Progenitor cell of endocrine pancreas (in vitro differentiated cells): Measurements from ENCODE around the gene IMPG2. TPM values are rescaled to one million over a fixed set of nuclear protein-coding genes. Genes with fewer than 3 reads are reported as not detected.

Source experiments
- DNase-seq: peaks from one replicate; pipeline ENCODE4 v3.0.0; 2021; ENCODE audit warnings: low spot score; ENCODE audit not compliant: unreplicated experiment
- H3K27ac Mint-ChIP-seq: 2 replicates; pipeline ENCODE4 v1.8.0; 2021; ENCODE audit warnings: mild to moderate bottlenecking, moderate library complexity, mixed read lengths
- H3K27me3 Mint-ChIP-seq: 2 replicates; pipeline ENCODE4 v1.8.0; 2021; ENCODE audit warnings: mixed read lengths
- H3K36me3 Mint-ChIP-seq: 2 replicates; pipeline ENCODE4 v1.8.0; 2022; ENCODE audit warnings: mixed read lengths; ENCODE audit not compliant: insufficient read depth
- H3K4me1 Mint-ChIP-seq: 2 replicates; pipeline ENCODE4 v1.8.0; 2021; ENCODE audit warnings: low read depth, mixed read lengths
- H3K4me3 Mint-ChIP-seq: 2 replicates; pipeline ENCODE4 v1.8.0; 2021; ENCODE audit warnings: low read depth, mild to moderate bottlenecking, moderate library complexity, mixed read lengths
- H3K9me3 Mint-ChIP-seq: 2 replicates; pipeline ENCODE4 v1.8.0; 2021; ENCODE audit warnings: low read depth, mixed read lengths
- CTCF ChIP-seq: fragments of 200-600 bp; sonication (generic); IDR thresholded peaks from one replicate; pipeline ENCODE4 v1.5.0; 2021; ENCODE audit warnings: antibody characterized with exemption, mild to moderate bottlenecking; ENCODE audit not compliant: unreplicated experiment
- total RNA-seq: library from RNA; stranded (reverse); gene quantifications from 2 replicates; pipeline ENCODE4 v1.2.1, GENCODE V29; 2021

The IMPG2 gene
- total RNA-seq, 1 donor from 2014 or later: 0.98 TPM

DNA sequence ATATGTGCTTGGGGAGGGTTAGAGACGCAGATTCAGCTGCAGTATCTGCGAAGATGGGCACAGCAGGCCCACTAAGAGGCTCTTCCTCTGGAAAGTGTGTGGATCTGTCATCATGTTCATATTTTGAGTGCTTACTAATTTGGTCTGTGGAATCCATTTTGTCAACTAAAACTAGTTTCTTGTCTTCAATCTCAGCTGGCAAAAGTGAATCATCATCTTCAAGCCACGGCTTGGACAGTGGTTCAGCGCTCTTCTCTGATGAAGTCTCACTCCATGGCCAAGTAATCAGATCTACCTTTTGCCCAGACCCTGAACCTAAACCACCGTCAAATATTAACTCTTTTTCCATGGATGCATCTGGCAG is 76.2 kb downstream of the IMPG2 start:
- Mint-ChIP-seq H3K27ac (no peak overlapping the region), H3K27me3 (no peaks in the 10 kb centered on the region), H3K36me3 (peaks cover 3% of the 10 kb centered on the region), H3K9me3 (no peaks in the 10 kb centered on the region), H3K4me1 (no peaks in the 10 kb centered on the region), H3K4me3 (no peak overlapping the region)
- no peak for TF ChIP-seq CTCF
- no peak for DNase-seq

DNA sequence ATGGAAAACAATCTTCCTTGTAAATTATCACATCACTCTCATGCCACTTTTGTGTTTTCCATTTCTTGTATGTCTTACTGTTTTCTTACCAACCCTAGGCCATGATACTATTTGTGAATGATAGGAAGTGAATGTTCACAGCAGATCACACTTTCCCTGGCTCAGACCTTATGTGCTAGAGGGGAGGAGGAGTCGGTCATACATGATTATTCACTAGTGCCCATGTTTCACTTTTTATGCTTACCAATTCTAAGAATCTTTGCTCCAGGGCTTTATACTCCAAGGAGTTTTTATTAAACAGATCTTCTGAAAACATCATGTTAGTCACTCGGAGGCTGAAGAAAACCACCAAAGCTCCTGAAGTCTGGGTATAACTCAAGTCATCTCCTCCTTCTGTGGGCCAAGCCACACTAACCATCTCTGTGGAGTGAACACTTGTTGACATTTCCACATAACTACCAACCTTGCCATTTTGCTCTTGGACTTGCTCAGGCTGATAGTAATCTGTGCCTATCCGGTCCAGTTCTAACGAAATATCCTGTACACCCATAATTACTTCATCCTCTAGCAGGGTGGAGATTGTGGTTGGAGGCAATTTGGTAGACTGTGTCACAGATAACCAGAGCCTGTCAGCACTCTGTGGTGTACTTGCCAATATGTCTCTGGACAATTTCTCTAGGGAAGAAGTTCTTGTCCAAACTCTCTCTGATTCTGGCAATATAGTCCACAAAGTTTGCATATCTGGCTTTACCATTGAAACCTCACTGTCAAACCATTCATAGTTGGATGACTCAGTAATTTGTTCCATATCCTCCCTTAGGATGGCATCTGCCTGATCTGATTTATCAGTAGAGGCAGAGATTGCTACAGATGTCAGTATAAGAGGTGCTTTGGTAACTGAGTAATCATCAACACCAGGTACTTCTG is 76.8 kb downstream of the IMPG2 start:
- TF ChIP-seq CTCF: no peak
- Mint-ChIP-seq H3K36me3 (peaks cover 3% of the 10 kb centered on the region), H3K4me1 (no peaks in the 10 kb centered on the region), H3K27me3 (no peaks in the 10 kb centered on the region), H3K9me3 (no peaks in the 10 kb centered on the region), H3K27ac (peak overlapping the region; percentile 78), H3K4me3 (no peak overlapping the region)
- DNase-seq: no peak

GRCh38 chr3:101240719-101241399 is 79.5 kb downstream of the IMPG2 start:
- H3K27me3 Mint-ChIP-seq: no peaks in the 10 kb centered on the region
- no peak overlapping the region for H3K27ac Mint-ChIP-seq
- H3K36me3 Mint-ChIP-seq: peaks cover 2% of the 10 kb centered on the region
- H3K4me1 Mint-ChIP-seq: no peaks in the 10 kb centered on the region
- no peak for TF ChIP-seq CTCF
- no peaks in the 10 kb centered on the region for H3K9me3 Mint-ChIP-seq
- no peak overlapping the region for H3K4me3 Mint-ChIP-seq
- no peak for DNase-seq

- Mint-ChIP-seq H3K27me3 (no peaks in the 10 kb centered on the region), H3K4me3 (no peak overlapping the region), H3K4me1 (no peaks in the 10 kb centered on the region), H3K27ac (no peak overlapping the region), H3K9me3 (no peaks in the 10 kb centered on the region), H3K36me3 (peaks cover 2% of the 10 kb centered on the region)
- TF ChIP-seq CTCF: no peak
- no peak for DNase-seq
Measured at GRCh38 chr3:101235048-101235447, 85.3 kb downstream of the IMPG2 start.

DNA sequence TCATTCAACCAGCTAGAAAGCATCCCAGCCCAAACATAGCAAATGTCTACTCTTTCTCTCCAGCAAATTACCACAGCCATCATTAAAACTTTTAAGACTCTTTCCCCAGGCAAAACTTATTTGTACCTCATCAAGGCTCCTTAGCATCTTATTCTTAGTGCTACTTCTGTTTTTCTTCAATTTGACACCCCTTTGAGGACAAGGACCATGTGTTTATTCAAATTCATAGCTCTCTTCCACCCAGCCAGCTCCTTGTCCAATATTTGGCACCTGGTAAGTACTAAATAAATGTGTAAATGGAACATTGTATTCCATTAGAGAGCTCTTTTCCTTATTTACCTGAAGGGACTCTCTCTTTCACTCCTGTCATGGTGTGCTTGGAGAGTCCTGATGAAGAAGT is 89.8 kb downstream of the IMPG2 start:
- no peaks in the 10 kb centered on the region for H3K4me1 Mint-ChIP-seq
- no peak overlapping the region for H3K4me3 Mint-ChIP-seq
- H3K9me3 Mint-ChIP-seq: no peaks in the 10 kb centered on the region
- H3K27me3 Mint-ChIP-seq: no peaks in the 10 kb centered on the region
- H3K36me3 Mint-ChIP-seq: peaks cover 2% of the 10 kb centered on the region
- no peak for TF ChIP-seq CTCF
- no peak overlapping the region for H3K27ac Mint-ChIP-seq
- no peak for DNase-seq
